AG10803 (cell line): Measurements from ENCODE around the gene VPS37D.
"Not testable (repeated sequence)": the region's sequence is repeated elsewhere in the genome, so short reads cannot be mapped to it uniquely, and the experiment has no call there.

Source experiments
- DNase-seq: peaks from one replicate; pipeline ENCODE4 v3.0.0; 2010; ENCODE audit warnings: low read depth
- H3K4me3 ChIP-seq: 2 replicates; pipeline ENCODE4 v1.5.1; 2011; ENCODE audit warnings: mild to moderate bottlenecking, low read length, control low read depth
- TF ChIP-seq, protein P1 (sequence below): conservative IDR thresholded peaks from 2 replicates; pipeline ENCODE4 v1.5.1; 2011; ENCODE audit warnings: mild to moderate bottlenecking, low read length, control low read depth, inconsistent platforms

Gene VPS37D

DNA sequence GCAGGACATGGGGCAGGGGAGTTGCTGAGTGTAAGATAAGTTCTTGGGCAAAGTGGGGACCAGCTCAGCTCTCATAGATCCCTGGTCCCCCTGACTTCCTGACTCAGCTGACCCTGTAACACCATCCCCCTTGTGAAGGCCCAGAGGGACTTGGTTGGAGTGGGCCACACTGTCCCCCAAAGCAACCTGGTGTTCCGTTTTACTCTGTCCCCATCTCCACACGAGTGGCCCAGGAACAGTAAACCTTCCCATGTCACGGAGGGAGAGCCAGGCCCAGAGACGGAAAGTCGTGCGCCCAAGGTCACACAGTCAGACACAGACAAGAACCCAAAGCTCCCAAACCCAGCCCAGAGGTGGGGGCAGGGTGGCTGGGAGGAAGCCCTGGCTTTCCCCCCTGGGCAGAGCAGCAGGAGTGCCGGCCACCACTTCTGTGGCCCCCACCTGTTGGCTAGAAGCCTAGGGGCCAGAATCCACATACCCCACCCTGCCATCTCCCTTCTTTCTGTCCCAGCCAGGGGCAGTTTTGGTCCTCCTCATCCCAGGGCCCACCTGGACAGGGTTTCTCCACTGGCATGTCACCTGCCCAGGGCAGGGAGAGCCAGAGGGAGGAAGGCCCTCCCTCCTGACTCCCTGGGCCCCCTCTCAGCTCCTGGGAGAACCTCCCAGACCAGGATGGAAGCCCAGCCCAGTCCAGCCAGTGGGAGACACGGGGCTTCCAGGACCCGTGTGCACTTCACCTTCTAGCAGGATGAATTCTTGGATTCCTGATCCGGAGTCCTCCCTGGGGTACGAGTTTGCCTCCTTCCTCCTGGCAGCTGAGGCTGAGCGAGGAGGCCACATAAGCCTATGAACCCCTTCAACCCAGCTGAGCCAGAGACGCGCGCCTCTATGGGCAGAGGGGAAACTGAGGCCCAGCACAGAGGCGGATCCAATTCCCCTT, 20.6 kb upstream of the VPS37D start:
- H3K4me3 ChIP-seq, result no peak overlapping the region
- TF ChIP-seq, protein P1, sequence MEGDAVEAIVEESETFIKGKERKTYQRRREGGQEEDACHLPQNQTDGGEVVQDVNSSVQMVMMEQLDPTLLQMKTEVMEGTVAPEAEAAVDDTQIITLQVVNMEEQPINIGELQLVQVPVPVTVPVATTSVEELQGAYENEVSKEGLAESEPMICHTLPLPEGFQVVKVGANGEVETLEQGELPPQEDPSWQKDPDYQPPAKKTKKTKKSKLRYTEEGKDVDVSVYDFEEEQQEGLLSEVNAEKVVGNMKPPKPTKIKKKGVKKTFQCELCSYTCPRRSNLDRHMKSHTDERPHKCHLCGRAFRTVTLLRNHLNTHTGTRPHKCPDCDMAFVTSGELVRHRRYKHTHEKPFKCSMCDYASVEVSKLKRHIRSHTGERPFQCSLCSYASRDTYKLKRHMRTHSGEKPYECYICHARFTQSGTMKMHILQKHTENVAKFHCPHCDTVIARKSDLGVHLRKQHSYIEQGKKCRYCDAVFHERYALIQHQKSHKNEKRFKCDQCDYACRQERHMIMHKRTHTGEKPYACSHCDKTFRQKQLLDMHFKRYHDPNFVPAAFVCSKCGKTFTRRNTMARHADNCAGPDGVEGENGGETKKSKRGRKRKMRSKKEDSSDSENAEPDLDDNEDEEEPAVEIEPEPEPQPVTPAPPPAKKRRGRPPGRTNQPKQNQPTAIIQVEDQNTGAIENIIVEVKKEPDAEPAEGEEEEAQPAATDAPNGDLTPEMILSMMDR, result no peak
- no peak for DNase-seq

DNA sequence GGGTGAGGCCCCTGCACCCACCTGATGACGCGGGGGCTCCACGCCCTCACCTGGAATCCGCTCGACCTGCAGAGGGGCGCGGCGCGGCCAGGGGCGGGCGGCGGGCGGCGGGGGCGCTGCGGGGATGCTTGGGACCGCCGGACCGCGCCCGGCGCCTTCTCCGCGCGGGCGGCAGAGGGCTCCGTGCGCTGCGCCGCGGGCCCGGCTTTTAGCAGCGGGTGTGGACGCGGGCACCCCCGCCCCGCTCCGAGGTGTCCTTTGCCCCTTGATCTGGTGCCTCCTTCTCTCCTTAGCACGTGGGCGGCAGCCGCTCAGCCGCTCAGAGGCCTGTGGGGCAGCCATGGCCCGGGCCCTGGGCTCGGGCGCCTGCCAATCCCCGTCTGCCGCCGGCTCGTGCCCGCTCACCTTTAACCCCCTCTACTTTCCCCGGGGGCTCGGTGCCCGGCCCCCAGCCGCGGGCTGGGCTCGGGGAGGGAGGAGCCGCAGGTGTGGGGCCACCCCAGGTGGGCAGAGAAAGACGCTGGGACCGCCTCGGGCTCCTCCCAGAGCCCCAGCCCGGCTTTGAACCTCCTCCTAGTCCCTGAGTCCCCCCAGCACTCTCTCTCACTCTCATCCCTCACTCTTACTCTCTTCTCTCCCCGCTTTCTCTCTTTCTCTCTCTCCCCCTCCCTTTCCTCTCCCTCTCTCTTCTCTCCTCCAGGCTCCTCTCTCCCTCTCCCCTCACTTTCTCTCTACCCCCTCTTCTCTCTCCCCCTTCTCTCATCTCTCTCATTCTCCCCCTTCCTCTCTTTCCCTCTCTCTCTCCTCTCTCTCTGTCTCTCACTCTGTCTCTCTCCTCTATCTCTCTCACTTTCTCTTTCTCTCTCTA, 19.7 kb upstream of the VPS37D start:
- DNase-seq, result no peak

DNA sequence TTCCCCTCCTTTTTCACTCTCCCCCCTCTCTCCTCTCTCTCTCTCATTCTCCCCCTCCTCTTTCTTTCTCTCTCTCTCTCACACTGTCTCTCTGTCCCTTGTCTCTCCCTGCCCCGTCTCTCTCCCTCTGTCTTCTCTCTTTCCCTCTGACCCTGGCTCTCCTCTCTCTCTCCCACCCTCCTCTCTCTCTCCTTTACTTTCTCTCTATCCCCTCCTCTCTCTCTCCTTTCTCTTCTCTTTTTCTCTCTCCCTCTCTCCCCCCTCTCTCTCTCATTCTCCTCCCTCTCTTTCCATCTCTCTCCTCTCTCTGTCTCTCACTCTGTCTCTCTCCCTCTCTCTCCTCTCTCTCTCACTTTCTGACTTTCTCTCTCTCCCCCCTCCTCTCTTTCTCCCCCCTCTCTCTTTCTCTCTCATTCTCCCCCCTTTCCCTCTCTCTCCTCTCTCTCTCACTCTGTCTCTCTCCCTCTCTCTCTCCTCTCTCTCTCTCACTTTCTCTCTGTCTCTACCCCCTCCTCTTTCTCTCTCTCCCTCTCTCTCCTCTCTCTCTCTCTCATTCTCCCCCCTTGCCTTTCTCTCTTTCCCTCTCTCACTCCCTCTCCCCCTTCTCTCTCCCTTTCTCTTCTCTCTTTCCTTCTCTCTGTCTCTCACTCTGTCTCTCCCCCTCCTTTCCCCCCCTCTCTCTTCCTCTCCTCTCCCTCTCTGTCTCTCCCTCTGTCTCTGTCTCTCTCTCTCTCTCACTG, 18.9 kb upstream of the VPS37D start:
- no peak overlapping the region for H3K4me3 ChIP-seq
- DNase-seq, result no peak
- TF ChIP-seq, protein P1, result no peak

More for the DNA sequence above, 19.7 kb upstream of the VPS37D start:
- H3K4me3 ChIP-seq, result no peak overlapping the region
- TF ChIP-seq, protein P1, result no peak

DNA sequence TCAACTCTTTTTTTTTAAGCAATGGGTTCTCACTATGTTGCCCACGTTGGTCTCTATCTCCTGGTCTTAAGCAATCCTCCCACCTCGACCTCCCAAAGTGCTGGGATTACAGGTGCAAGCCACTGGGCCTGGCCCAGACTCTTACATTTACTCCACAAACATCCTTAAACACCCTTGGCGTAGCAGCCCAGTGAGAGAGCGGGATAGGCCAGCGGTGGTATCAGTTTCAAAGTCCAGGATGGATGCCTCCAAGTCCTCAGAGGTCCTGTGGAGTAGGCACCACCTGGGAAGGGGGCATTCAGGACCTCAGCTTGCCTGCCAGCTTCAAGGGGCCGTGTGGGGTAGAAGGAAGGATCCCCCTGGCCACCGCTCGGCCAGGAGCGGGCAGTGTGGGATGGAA, 18.1 kb upstream of the VPS37D start:
- DNase-seq, result no peak
- TF ChIP-seq, protein P1, result no peak
- H3K4me3 ChIP-seq, result no peak overlapping the region

DNA sequence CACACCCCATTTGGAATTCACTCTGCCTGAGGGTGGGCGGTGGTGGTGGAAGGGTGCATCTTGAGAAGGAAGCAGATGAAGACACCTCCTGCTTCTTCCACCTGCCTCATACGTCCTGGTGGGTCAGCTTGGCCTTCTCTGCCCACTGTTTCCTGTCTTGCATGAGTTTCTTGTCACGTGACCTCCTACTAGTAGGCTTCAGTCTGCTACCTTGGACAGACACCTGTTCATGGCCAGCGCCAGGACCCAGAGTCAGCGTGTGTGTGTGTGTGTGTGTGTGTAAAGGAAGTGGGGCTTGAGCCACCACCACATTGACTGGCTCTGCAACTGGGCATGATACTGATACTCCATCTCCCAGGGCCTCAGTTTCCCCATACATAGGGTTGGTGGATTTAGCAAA, 17.1 kb upstream of the VPS37D start:
- TF ChIP-seq, protein P1, result no peak
- H3K4me3 ChIP-seq, result no peak overlapping the region
- no peak for DNase-seq

DNA sequence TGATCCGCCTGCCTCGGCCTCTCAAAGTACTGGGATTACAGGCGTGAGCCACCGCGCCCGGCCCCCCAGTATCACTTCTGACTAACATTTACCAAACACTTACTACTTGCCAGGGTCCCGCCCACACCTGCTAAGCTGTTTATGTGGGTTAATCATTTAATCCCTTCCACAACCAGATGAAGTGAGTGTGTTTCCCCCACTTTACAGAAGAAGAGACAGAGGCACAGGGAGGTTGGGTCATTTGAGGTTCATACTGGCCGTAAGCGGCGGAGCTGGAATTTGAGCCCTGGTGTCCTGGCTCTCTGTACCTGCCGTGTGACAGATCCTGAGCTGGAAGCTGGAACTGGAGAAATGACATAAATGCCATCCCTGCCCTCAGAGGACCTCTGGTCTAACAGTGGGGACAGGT, 15.1 kb upstream of the VPS37D start:
- TF ChIP-seq, protein P1, result no peak
- no peak for DNase-seq
- H3K4me3 ChIP-seq, result no peak overlapping the region

DNA sequence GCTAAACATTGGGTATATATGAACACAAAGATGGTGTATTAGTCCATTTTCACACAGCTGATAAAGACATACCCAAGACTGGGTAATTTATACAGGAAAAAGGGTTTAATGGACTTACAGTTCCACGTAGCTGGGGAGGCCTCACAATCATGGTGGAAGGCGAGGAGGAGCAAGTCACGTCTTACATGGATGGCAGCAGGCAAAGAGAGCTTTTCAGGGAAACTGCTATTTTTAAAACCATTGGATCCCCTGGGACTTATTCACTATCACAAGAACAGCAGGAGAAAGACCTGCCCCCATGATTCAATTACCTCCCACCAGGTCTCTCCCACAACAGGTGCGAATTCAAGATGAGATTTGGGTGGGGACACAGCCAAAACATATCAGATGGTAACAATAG, 12.3 kb upstream of the VPS37D start:
- not testable (repeated sequence) for H3K4me3 ChIP-seq, DNase-seq
